K562 (cell line): ENCODE measurements around the gene KATNAL2. TPM values are rescaled to one million over a fixed set of nuclear protein-coding genes. Genes with fewer than 3 reads are reported as not detected.
A peak's percentile ranks its signal among the peaks of the same experiment; 100 is the strongest.

Experiments
- CTBP1 ChIP-seq: fragments of 450-650 bp; IDR thresholded peaks from 2 replicates; pipeline ENCODE4 v1.6.1; 2016; ENCODE audit warnings: borderline replicate concordance
- DPF2 ChIP-seq: fragments of 450-650 bp; IDR thresholded peaks from 2 replicates; pipeline ENCODE4 v1.6.1; 2016
- ESRRA ChIP-seq: fragments of 450-650 bp; IDR thresholded peaks from 2 replicates; pipeline ENCODE4 v1.6.1; 2014; ENCODE audit warnings: low read depth, mild to moderate bottlenecking, moderate library complexity, borderline replicate concordance
- GABPB1 ChIP-seq: sonication (generic); formaldehyde crosslinking; IDR thresholded peaks from 2 replicates; pipeline ENCODE4 v1.8.0; 2022; ENCODE audit warnings: mild to moderate bottlenecking, missing genetic modification reagents
- HDGF ChIP-seq: fragments of 450-650 bp; IDR thresholded peaks from 2 replicates; pipeline ENCODE4 v1.6.1; 2016
- MAFG ChIP-seq: fragments of 450-650 bp; conservative IDR thresholded peaks from 2 replicates; pipeline ENCODE4 v1.6.1; 2016; ENCODE audit warnings: missing genetic modification characterization, missing compliant biosample characterization
- MEIS2 ChIP-seq: fragments of 450-650 bp; IDR thresholded peaks from 2 replicates; pipeline ENCODE4 v1.6.1; 2014; ENCODE audit warnings: mild to moderate bottlenecking; ENCODE audit not compliant: partially characterized antibody
- NFIC ChIP-seq: fragments of 450-650 bp; IDR thresholded peaks from 2 replicates; pipeline ENCODE4 v1.6.1; 2017; ENCODE audit warnings: mild to moderate bottlenecking, inconsistent platforms
- NR2C2 ChIP-seq, 2 experiments: fragments of 200-800 bp in 1 of 2; sonication (Bioruptor generic) in 1 of 2; sonication (generic) in 1 of 2; formaldehyde crosslinking in 1 of 2; IDR thresholded peaks; 2 replicates each; pipeline versions ENCODE4 v1.6.1 to v1.8.0; 2016 to 2022; ENCODE audit warnings: mild to moderate bottlenecking in 1 of 2, missing compliant biosample characterization in 1 of 2, missing genetic modification characterization in 1 of 2, missing genetic modification reagents in 1 of 2
- POU5F1 ChIP-seq: fragments of 150-350 bp; IDR thresholded peaks from 2 replicates; pipeline ENCODE4 v1.6.1; 2014; ENCODE audit warnings: borderline replicate concordance, low read length, low read depth, mild to moderate bottlenecking; ENCODE audit not compliant: partially characterized antibody
- RAD21 ChIP-seq, 2 experiments: fragments of 250-450 bp in 1 of 2; fragments of 450-650 bp in 1 of 2; sonication (Bioruptor Pico) in 1 of 2; formaldehyde crosslinking in 1 of 2; IDR thresholded peaks in 1 of 2; conservative IDR thresholded peaks in 1 of 2; 2 replicates each; pipeline versions ENCODE4 v1.4.0 to v1.8.0; 2020 to 2022; ENCODE audit warnings: mild to moderate bottlenecking in 2 of 2, moderate library complexity in 1 of 2
- SMARCE1 ChIP-seq: fragments of 450-650 bp; IDR thresholded peaks from 2 replicates; pipeline ENCODE4 v1.7.1; 2016; ENCODE audit warnings: mild to moderate bottlenecking
- SREBF2 ChIP-seq: sonication (generic); formaldehyde crosslinking; IDR thresholded peaks from 2 replicates; pipeline ENCODE4 v1.4.0; 2020; ENCODE audit warnings: mild to moderate bottlenecking, missing genetic modification reagents
- STAG1 ChIP-seq: sonication (generic); formaldehyde crosslinking; IDR thresholded peaks from 2 replicates; pipeline ENCODE4 v1.5.0; 2020; ENCODE audit warnings: missing genetic modification reagents, borderline replicate concordance
- TAF9B ChIP-seq: fragments of 450-650 bp; IDR thresholded peaks from 2 replicates; pipeline ENCODE4 v1.6.1; 2018; ENCODE audit warnings: mild to moderate bottlenecking; ENCODE audit not compliant: partially characterized antibody
- YY1 ChIP-seq, 3 experiments: IDR thresholded peaks; 2 replicates each; pipeline ENCODE4 v1.6.1; 2011; ENCODE audit warnings: low read length in 2 of 3, mild to moderate bottlenecking in 2 of 3, moderate library complexity in 2 of 3, borderline replicate concordance in 1 of 3, control low read depth in 1 of 3, low read depth in 1 of 3; ENCODE audit not compliant: insufficient read depth in 3 of 3, insufficient replicate concordance in 2 of 3, control insufficient read depth in 1 of 3, insufficient read length in 1 of 3; ENCODE audit errors: extremely low read depth in 1 of 3
- ZNF23 ChIP-seq: fragments of 250-450 bp; sonication (Bioruptor Pico); IDR thresholded peaks from 2 replicates; pipeline ENCODE4 v1.4.0; 2020; ENCODE audit warnings: mild to moderate bottlenecking
- ZNF316 ChIP-seq: fragments of 450-650 bp; IDR thresholded peaks from 2 replicates; pipeline ENCODE4 v1.6.1; 2016
- polyA plus RNA-seq, 8 experiments: library from polyadenylated mRNA; depleted of rRNA in 4 of 8; stranded (reverse) in 5 of 8; unstranded in 3 of 8; fragments of >200 nt; fragmentation: Nextera tagmentation in 2 of 8; fragmentation: Illumina TruSeq in 1 of 8; extraction: Ambion mirVana in 2 of 8; extraction: Trizol in 1 of 8; gene quantifications; 2 replicates each; pipeline versions ENCODE4 v1.2.1 to v1.2.3, GENCODE V29; 2011 to 2014; ENCODE audit warnings: inconsistent platforms in 1 of 8, missing spikeins in 1 of 8
- total RNA-seq, 7 experiments: library from RNA; depleted of rRNA in 6 of 7; stranded (reverse); fragments of >200 nt in 6 of 7; fragmentation: Illumina TruSeq in 2 of 7; extraction: Trizol in 2 of 7; gene quantifications; 2 replicates each; pipeline versions ENCODE4 v1.2.1 to v1.2.3, GENCODE V29; 2011 to 2021; ENCODE audit warnings: low replicate concordance in 1 of 7
- TF ChIP-seq, protein P1 (sequence below), 2 experiments: fragments of 450-650 bp; conservative IDR thresholded peaks; 2 replicates each; pipeline ENCODE4 v1.6.1; 2017; ENCODE audit warnings: mild to moderate bottlenecking in 2 of 2, moderate library complexity in 2 of 2
- TF ChIP-seq, protein P2 (sequence below): fragments of 200-800 bp; sonication (Bioruptor generic); IDR thresholded peaks from 2 replicates; pipeline ENCODE4 v1.6.1; 2017; ENCODE audit warnings: missing genetic modification characterization, missing compliant biosample characterization
- TF ChIP-seq, protein P3 (sequence below): IDR thresholded peaks from 2 replicates; pipeline ENCODE4 v1.6.1; 2012; ENCODE audit warnings: low read depth, low read length, improper control_type of control experiment, borderline replicate concordance

Gene KATNAL2
- total and polyA plus RNA-seq, 9 of the 15 experiments (the other 6 are each of a cell fraction or from before 2014, with no cell fraction given): 0.08 to 1.2 (median 0.48) TPM

DNA sequence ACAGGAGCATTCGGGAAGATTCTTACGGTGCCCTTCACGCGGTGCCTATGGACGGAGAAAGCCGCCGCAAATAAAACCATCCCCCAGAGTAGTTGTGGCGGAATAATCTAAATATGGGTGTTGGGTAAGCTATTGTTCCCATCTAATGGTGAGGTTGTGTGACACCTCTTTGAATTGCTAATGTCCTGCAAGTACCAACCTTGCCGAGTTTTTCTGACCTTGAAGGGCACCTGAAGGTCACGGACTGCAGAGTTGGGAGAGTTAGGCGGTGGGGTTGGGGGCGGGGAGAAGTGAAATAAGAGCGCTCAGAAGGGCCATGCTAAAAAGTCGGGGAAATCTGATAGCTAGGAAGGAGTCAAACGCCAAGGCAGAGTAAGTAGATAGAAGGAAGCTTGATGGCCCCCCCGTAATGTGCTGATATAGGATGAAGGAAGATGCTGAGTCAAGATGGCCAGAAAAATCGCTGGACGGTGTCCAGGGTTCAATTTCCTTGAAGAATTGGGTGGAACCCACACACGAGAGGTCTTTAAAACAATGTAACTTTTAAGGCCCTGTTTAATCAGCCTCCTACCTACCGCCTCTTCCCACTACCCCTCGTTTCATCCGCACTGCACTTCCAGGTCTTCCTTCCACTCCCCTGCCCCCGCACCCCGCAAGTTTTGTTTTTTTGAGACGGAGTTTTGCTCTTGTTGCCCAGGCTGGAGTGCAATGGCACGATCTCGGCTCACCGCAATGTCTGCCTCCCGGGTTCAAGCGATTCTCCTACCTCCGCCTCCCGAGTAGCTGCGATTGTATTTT lies 600 bp downstream of the KATNAL2 start (continued):
- TF ChIP-seq, protein P1, sequence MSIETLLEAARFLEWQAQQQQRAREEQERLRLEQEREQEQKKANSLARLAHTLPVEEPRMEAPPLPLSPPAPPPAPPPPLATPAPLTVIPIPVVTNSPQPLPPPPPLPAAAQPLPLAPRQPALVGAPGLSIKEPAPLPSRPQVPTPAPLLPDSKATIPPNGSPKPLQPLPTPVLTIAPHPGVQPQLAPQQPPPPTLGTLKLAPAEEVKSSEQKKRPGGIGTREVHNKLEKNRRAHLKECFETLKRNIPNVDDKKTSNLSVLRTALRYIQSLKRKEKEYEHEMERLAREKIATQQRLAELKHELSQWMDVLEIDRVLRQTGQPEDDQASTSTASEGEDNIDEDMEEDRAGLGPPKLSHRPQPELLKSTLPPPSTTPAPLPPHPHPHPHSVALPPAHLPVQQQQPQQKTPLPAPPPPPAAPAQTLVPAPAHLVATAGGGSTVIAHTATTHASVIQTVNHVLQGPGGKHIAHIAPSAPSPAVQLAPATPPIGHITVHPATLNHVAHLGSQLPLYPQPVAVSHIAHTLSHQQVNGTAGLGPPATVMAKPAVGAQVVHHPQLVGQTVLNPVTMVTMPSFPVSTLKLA (conservative IDR thresholded peaks at IDR 0.05): 0 out of 4 replicates have a peak, but pooled peaks of 1 of the 2 experiments have one; percentile 23
- TF ChIP-seq NFIC: peak; percentile 70
- TF ChIP-seq TAF9B: peak; percentile 20
- TF ChIP-seq RAD21 (CRISPR knock-in tag; conservative IDR thresholded peaks at IDR 0.05 in 1 of 2, IDR thresholded peaks at IDR 0.05 in 1 of 2): 0 out of 4 replicates have a peak, but pooled peaks of 1 of the 2 experiments have one; percentile 11
- no peak for TF ChIP-seq ZNF23
- TF ChIP-seq CTBP1: 0 out of 2 replicates have a peak, but pooled peaks have one; percentile 27
- TF ChIP-seq ZNF316: peak; percentile 90
- TF ChIP-seq DPF2: 0 out of 2 replicates have a peak, but pooled peaks have one; percentile 55
- peak; percentile 41; the same call in 1 of the 2 replicates for TF ChIP-seq SMARCE1
- no peak for TF ChIP-seq POU5F1
- TF ChIP-seq, protein P2, sequence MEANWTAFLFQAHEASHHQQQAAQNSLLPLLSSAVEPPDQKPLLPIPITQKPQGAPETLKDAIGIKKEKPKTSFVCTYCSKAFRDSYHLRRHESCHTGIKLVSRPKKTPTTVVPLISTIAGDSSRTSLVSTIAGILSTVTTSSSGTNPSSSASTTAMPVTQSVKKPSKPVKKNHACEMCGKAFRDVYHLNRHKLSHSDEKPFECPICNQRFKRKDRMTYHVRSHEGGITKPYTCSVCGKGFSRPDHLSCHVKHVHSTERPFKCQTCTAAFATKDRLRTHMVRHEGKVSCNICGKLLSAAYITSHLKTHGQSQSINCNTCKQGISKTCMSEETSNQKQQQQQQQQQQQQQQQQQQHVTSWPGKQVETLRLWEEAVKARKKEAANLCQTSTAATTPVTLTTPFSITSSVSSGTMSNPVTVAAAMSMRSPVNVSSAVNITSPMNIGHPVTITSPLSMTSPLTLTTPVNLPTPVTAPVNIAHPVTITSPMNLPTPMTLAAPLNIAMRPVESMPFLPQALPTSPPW (CRISPR knock-in tag): peak; percentile 92
- TF ChIP-seq MAFG (tag): peak; percentile 74
- TF ChIP-seq MEIS2: no peak
- TF ChIP-seq, protein P3, sequence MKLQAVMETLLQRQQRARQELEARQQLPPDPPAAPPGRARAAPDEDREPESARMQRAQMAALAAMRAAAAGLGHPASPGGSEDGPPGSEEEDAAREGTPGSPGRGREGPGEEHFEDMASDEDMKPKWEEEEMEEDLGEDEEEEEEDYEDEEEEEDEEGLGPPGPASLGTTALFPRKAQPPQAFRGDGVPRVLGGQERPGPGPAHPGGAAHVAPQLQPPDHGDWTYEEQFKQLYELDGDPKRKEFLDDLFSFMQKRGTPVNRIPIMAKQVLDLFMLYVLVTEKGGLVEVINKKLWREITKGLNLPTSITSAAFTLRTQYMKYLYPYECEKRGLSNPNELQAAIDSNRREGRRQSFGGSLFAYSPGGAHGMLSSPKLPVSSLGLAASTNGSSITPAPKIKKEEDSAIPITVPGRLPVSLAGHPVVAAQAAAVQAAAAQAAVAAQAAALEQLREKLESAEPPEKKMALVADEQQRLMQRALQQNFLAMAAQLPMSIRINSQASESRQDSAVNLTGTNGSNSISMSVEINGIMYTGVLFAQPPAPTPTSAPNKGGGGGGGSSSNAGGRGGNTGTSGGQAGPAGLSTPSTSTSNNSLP: 0 out of 2 replicates have a peak, but pooled peaks have one; percentile 15
- no peak for TF ChIP-seq NR2C2 (CRISPR knock-in tag; IDR thresholded peaks at IDR 0.05)
- peak; percentile 40; the same call in 1 of the 2 replicates for TF ChIP-seq NR2C2 (tag; IDR thresholded peaks at IDR 0.05)
- TF ChIP-seq STAG1: no peak
- peak; percentile 99 for TF ChIP-seq ESRRA
- TF ChIP-seq SREBF2 (CRISPR knock-in tag): no peak
- peak in 1 of 3 experiments; percentile 17 for TF ChIP-seq YY1 (IDR thresholded peaks at IDR 0.05; ENCODE audit: borderline replicate concordance in 1 of 3, control insufficient read depth in 1 of 3, extremely low read depth in 1 of 3, insufficient read depth in 3 of 3, insufficient read length in 1 of 3, insufficient replicate concordance in 2 of 3, low read depth in 1 of 3, low read length in 2 of 3)
- TF ChIP-seq GABPB1 (CRISPR knock-in tag): no peak
- no peak for TF ChIP-seq HDGF
